Cardiac muscle cell (in vitro differentiated cells and primary cell): ENCODE data around the gene GTPBP6. TPM values are rescaled to one million over a fixed set of nuclear protein-coding genes. Genes with fewer than 3 reads are reported as not detected.

Source experiments
- DNase-seq, 2 donors: peaks; one replicate each; pipeline versions ENCODE4 v3.0.0 to v3.0.0-alpha.2; 2010 to 2017; ENCODE audit warnings: low read depth in 1 of 2, low spot score in 1 of 2
- H3K27ac ChIP-seq: fragments of 200-600 bp; sonication (generic); 2 replicates; pipeline ENCODE4 v1.5.1; 2016
- H3K27me3 ChIP-seq: fragments of 200-600 bp; sonication (generic); 2 replicates; pipeline ENCODE4 v1.6.0; 2016; ENCODE audit warnings: control low read depth
- H3K36me3 ChIP-seq: fragments of 200-600 bp; sonication (generic); 2 replicates; pipeline ENCODE4 v1.5.1; 2016; ENCODE audit warnings: control low read depth
- H3K4me1 ChIP-seq: fragments of 200-600 bp; sonication (generic); 2 replicates; pipeline ENCODE4 v1.8.1; 2017; ENCODE audit warnings: low read depth, mild to moderate bottlenecking, mixed run types
- H3K4me3 ChIP-seq: fragments of 200-600 bp; sonication (generic); 2 replicates; pipeline ENCODE4 v1.5.1; 2016; ENCODE audit warnings: mild to moderate bottlenecking
- H3K9me3 ChIP-seq: fragments of 200-600 bp; sonication (generic); 2 replicates; pipeline ENCODE4 v1.5.1; 2017; ENCODE audit warnings: low read depth, mild to moderate bottlenecking, control low read depth
- polyA plus RNA-seq: library from polyadenylated mRNA; unstranded; fragments of >200 nt; fragmentation: Nextera tagmentation; extraction: Ambion mirVana; gene quantifications from 2 replicates; pipeline ENCODE4 v1.2.1, GENCODE V29; 2016
- total RNA-seq: library from RNA; depleted of rRNA; stranded (reverse); fragments of >200 nt; gene quantifications from 2 replicates; pipeline ENCODE4 v1.2.3, GENCODE V29; 2016
- TF ChIP-seq, protein P1 (sequence below): IDR thresholded peaks from 2 replicates; pipeline ENCODE4 v1.5.1; 2012; ENCODE audit warnings: low read depth, mild to moderate bottlenecking, low read length

The GTPBP6 gene
- total and polyA plus RNA-seq, 2 experiments from 2014 or later = 59.2 to 60.9 TPM

- H3K4me3 ChIP-seq = no peak overlapping the region
- no peaks in the 10 kb centered on the region for H3K9me3 ChIP-seq
- peaks cover 5% of the 10 kb centered on the region for H3K36me3 ChIP-seq
- H3K27me3 ChIP-seq = no peaks in the 10 kb centered on the region
- peak overlapping the region; percentile 23 for H3K27ac ChIP-seq
- H3K4me1 ChIP-seq = no peaks in the 10 kb centered on the region
- no peak for DNase-seq
- TF ChIP-seq, protein P1, sequence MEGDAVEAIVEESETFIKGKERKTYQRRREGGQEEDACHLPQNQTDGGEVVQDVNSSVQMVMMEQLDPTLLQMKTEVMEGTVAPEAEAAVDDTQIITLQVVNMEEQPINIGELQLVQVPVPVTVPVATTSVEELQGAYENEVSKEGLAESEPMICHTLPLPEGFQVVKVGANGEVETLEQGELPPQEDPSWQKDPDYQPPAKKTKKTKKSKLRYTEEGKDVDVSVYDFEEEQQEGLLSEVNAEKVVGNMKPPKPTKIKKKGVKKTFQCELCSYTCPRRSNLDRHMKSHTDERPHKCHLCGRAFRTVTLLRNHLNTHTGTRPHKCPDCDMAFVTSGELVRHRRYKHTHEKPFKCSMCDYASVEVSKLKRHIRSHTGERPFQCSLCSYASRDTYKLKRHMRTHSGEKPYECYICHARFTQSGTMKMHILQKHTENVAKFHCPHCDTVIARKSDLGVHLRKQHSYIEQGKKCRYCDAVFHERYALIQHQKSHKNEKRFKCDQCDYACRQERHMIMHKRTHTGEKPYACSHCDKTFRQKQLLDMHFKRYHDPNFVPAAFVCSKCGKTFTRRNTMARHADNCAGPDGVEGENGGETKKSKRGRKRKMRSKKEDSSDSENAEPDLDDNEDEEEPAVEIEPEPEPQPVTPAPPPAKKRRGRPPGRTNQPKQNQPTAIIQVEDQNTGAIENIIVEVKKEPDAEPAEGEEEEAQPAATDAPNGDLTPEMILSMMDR = no peak
Measured at GRCh38 chrX:334971-335757, 16.6 kb upstream of the GTPBP6 start.

- Histone ChIP-seq H3K36me3 (peaks cover 5% of the 10 kb centered on the region), H3K27me3 (no peaks in the 10 kb centered on the region), H3K27ac (no peak overlapping the region), H3K9me3 (no peaks in the 10 kb centered on the region), H3K4me1 (no peaks in the 10 kb centered on the region), H3K4me3 (no peak overlapping the region)
- TF ChIP-seq, protein P1 = no peak
- DNase-seq = no peak
Measured at GRCh38 chrX:334331-334891, 15.8 kb upstream of the GTPBP6 start.

- Histone ChIP-seq H3K9me3 (no peaks in the 10 kb centered on the region), H3K4me3 (no peak overlapping the region), H3K27me3 (no peaks in the 10 kb centered on the region), H3K27ac (no peak overlapping the region), H3K4me1 (no peaks in the 10 kb centered on the region), H3K36me3 (peaks cover 5% of the 10 kb centered on the region)
- no peak for DNase-seq
- TF ChIP-seq, protein P1 = no peak
Measured at GRCh38 chrX:333611-334311, 15.2 kb upstream of the GTPBP6 start.

- no peak overlapping the region for H3K4me3 ChIP-seq
- no peak overlapping the region for H3K27ac ChIP-seq
- no peak for DNase-seq
- no peaks in the 10 kb centered on the region for H3K9me3 ChIP-seq
- peaks cover 3% of the 10 kb centered on the region for H3K36me3 ChIP-seq
- TF ChIP-seq, protein P1 = no peak
- H3K27me3 ChIP-seq = no peaks in the 10 kb centered on the region
- no peaks in the 10 kb centered on the region for H3K4me1 ChIP-seq
Measured at GRCh38 chrX:332916-333610, 14.5 kb upstream of the GTPBP6 start.

DNA sequence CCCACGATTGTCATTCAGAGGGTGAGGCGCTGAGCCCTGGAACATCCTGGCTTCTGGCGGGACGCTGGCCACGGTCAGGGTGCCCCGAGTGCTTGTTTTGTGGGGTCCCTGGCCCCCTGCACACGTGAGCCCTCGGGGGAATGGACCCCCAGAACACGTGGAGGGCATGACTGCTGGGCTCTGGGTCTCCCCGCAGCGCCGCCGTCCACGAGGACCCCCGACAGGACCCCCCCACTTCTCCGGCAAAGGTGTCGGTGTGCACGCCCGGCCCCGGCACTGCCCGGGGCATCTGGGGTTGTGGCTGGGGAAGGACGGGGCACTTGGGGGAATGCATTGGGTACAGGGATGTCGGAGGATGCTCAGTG lies 13.9 kb upstream of the GTPBP6 start:
- H3K27ac ChIP-seq = no peak overlapping the region
- H3K4me3 ChIP-seq = no peak overlapping the region
- TF ChIP-seq, protein P1 = no peak
- peaks cover 3% of the 10 kb centered on the region for H3K36me3 ChIP-seq
- DNase-seq = no peak
- H3K4me1 ChIP-seq = no peaks in the 10 kb centered on the region
- H3K27me3 ChIP-seq = no peaks in the 10 kb centered on the region
- no peaks in the 10 kb centered on the region for H3K9me3 ChIP-seq
